Panc1 (cell line): ENCODE data around the gene TBC1D9B.

Experiments used
- CTCF ChIP-seq: fragments of 450-650 bp; IDR thresholded peaks from 2 replicates; pipeline ENCODE4 v1.5.1; 2017; ENCODE audit warnings: mild to moderate bottlenecking
- POLR2AphosphoS5 ChIP-seq: IDR thresholded peaks from 2 replicates; pipeline ENCODE4 v1.6.1; 2012; ENCODE audit warnings: mild to moderate bottlenecking, low read depth, low read length, moderate library complexity
- REST ChIP-seq, 2 experiments: IDR thresholded peaks; 2 replicates each; pipeline ENCODE4 v1.6.1; 2011 to 2012; ENCODE audit warnings: low read depth in 2 of 2, control low read depth in 1 of 2, low read length in 1 of 2, mild to moderate bottlenecking in 1 of 2, moderate library complexity in 1 of 2; ENCODE audit not compliant: insufficient read depth in 1 of 2
- SIN3A ChIP-seq: IDR thresholded peaks from 2 replicates; pipeline ENCODE4 v1.6.1; 2012; ENCODE audit warnings: low read depth, mild to moderate bottlenecking, low read length, moderate library complexity, borderline replicate concordance; ENCODE audit not compliant: insufficient read depth
- TCF7L2 ChIP-seq: IDR thresholded peaks from 2 replicates; pipeline ENCODE4 v1.6.1; 2011; ENCODE audit warnings: mild to moderate bottlenecking, low read depth, low read length, inconsistent platforms

GRCh38 chr5:179955062-179955461 lies 47.4 kb upstream of the TBC1D9B start:
- TF ChIP-seq CTCF (no peak), TCF7L2 (no peak), POLR2AphosphoS5 (no peak), SIN3A (no peak), REST (IDR thresholded peaks at IDR 0.05; ENCODE audit: insufficient read depth in 1 of 2, low read depth in 2 of 2, low read length in 1 of 2) (no peak)
